ENCODE results near the gene SLC25A44. TPM values are rescaled to one million over a fixed set of nuclear protein-coding genes. Genes with fewer than 3 reads are reported as not detected.

Gene SLC25A44
- total RNA-seq, 1 donor from 2014 or later, result 20.4 TPM

- Mint-ChIP-seq H3K4me1 (ENCODE audit: low read depth) (peaks cover 12% of the 10 kb centered on the region), H3K27ac (peak overlapping the region; percentile 92), H3K4me3 (ENCODE audit: low read depth) (no peak overlapping the region), H3K27me3 (peaks cover 22% of the 10 kb centered on the region), H3K9me3 (ENCODE audit: low read depth) (no peaks in the 10 kb centered on the region), H3K36me3 (ENCODE audit: insufficient read depth) (no peaks in the 10 kb centered on the region)
- TF ChIP-seq CTCF (IDR thresholded peaks at IDR 0.05; ENCODE audit: unreplicated experiment), result no peak
- no peak for DNase-seq (ENCODE audit: low spot score, unreplicated experiment)
Measured at GRCh38 chr1:156146769-156147405, 47.0 kb upstream of the SLC25A44 start.

- no peak overlapping the region for H3K27ac Mint-ChIP-seq
- H3K9me3 Mint-ChIP-seq (ENCODE audit: low read depth), result no peaks in the 10 kb centered on the region
- peaks cover 27% of the 10 kb centered on the region for H3K27me3 Mint-ChIP-seq
- H3K36me3 Mint-ChIP-seq (ENCODE audit: insufficient read depth), result no peaks in the 10 kb centered on the region
- H3K4me1 Mint-ChIP-seq (ENCODE audit: low read depth), result peaks cover 12% of the 10 kb centered on the region
- no peak for DNase-seq (ENCODE audit: low spot score, unreplicated experiment)
- no peak overlapping the region for H3K4me3 Mint-ChIP-seq (ENCODE audit: low read depth)
- TF ChIP-seq CTCF (IDR thresholded peaks at IDR 0.05; ENCODE audit: unreplicated experiment), result no peak
Measured at GRCh38 chr1:156148216-156148615, 45.7 kb upstream of the SLC25A44 start.

GRCh38 chr1:156149374-156150332 is 44.3 kb upstream of the SLC25A44 start:
- H3K4me3 Mint-ChIP-seq (ENCODE audit: low read depth), result no peak overlapping the region
- H3K27ac Mint-ChIP-seq, result no peak overlapping the region
- H3K4me1 Mint-ChIP-seq (ENCODE audit: low read depth), result peaks cover 13% of the 10 kb centered on the region

GRCh38 chr1:156150333-156151011 is 43.4 kb upstream of the SLC25A44 start:
- H3K36me3 Mint-ChIP-seq (ENCODE audit: insufficient read depth), result no peaks in the 10 kb centered on the region
- no peak overlapping the region for H3K4me3 Mint-ChIP-seq (ENCODE audit: low read depth)
- peaks cover 13% of the 10 kb centered on the region for H3K4me1 Mint-ChIP-seq (ENCODE audit: low read depth)
- peaks cover 40% of the 10 kb centered on the region for H3K27me3 Mint-ChIP-seq
- TF ChIP-seq CTCF (IDR thresholded peaks at IDR 0.05; ENCODE audit: unreplicated experiment), result no peak
- no peak for DNase-seq (ENCODE audit: low spot score, unreplicated experiment)
- no peak overlapping the region for H3K27ac Mint-ChIP-seq
- H3K9me3 Mint-ChIP-seq (ENCODE audit: low read depth), result no peaks in the 10 kb centered on the region

More at GRCh38 chr1:156149374-156150332, 44.3 kb upstream of the SLC25A44 start:
- DNase-seq (ENCODE audit: low spot score, unreplicated experiment), result no peak
- Mint-ChIP-seq H3K36me3 (ENCODE audit: insufficient read depth) (no peaks in the 10 kb centered on the region), H3K27me3 (peaks cover 34% of the 10 kb centered on the region), H3K9me3 (ENCODE audit: low read depth) (no peaks in the 10 kb centered on the region)
- TF ChIP-seq CTCF (IDR thresholded peaks at IDR 0.05; ENCODE audit: unreplicated experiment), result no peak

GRCh38 chr1:156151093-156151688 is 42.7 kb upstream of the SLC25A44 start:
- H3K4me3 Mint-ChIP-seq (ENCODE audit: low read depth), result no peak overlapping the region
- no peak for DNase-seq (ENCODE audit: low spot score, unreplicated experiment)
- H3K27ac Mint-ChIP-seq, result no peak overlapping the region
- peaks cover 10% of the 10 kb centered on the region for H3K4me1 Mint-ChIP-seq (ENCODE audit: low read depth)
- no peaks in the 10 kb centered on the region for H3K9me3 Mint-ChIP-seq (ENCODE audit: low read depth)
- TF ChIP-seq CTCF (IDR thresholded peaks at IDR 0.05; ENCODE audit: unreplicated experiment), result no peak
- H3K27me3 Mint-ChIP-seq, result peaks cover 47% of the 10 kb centered on the region
- no peaks in the 10 kb centered on the region for H3K36me3 Mint-ChIP-seq (ENCODE audit: insufficient read depth)

All from progenitor cell of endocrine pancreas (in vitro differentiated cells).